MM.1S (cell line): ENCODE measurements around the gene PANX1.

Experiments used
- EZH2 ChIP-seq: fragments of 300-600 bp; sonication (generic); optimal IDR thresholded peaks from 2 replicates; pipeline ENCODE3; 2017; ENCODE audit warnings: low read depth, mild to moderate bottlenecking, antibody characterized with exemption, low read length, mixed read lengths
- EZH2phosphoT487 ChIP-seq: fragments of 300-600 bp; sonication (generic); IDR thresholded peaks from 2 replicates; pipeline ENCODE4 v1.6.1; 2018; ENCODE audit warnings: antibody characterized with exemption, low read length
- TF ChIP-seq, protein P1 (sequence below): fragments of 300-600 bp; sonication (generic); IDR thresholded peaks from 2 replicates; pipeline ENCODE4 v1.5.1; 2016; ENCODE audit warnings: antibody characterized with exemption, low read length, mixed read lengths

DNA sequence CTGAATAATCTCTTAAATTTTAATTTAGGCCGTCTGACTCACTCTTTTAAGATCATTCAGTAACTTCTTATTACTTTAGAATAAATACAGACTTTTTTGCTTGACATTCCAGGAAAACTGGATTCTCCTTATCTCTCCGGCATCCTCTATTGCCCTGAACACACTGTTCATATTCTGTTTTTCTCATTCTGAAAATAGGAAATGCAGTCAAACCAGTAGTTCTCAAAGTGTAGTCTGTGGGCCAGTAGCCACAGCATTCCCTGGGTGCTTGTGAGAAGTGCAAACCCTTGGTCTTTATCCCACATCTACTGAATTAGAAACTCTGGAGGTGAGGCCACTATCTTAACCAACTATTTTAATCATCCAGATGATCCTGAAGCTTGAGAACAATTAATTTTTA lies 84.3 kb downstream of the PANX1 start:
- TF ChIP-seq, protein P1, sequence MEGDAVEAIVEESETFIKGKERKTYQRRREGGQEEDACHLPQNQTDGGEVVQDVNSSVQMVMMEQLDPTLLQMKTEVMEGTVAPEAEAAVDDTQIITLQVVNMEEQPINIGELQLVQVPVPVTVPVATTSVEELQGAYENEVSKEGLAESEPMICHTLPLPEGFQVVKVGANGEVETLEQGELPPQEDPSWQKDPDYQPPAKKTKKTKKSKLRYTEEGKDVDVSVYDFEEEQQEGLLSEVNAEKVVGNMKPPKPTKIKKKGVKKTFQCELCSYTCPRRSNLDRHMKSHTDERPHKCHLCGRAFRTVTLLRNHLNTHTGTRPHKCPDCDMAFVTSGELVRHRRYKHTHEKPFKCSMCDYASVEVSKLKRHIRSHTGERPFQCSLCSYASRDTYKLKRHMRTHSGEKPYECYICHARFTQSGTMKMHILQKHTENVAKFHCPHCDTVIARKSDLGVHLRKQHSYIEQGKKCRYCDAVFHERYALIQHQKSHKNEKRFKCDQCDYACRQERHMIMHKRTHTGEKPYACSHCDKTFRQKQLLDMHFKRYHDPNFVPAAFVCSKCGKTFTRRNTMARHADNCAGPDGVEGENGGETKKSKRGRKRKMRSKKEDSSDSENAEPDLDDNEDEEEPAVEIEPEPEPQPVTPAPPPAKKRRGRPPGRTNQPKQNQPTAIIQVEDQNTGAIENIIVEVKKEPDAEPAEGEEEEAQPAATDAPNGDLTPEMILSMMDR: no peak
- TF ChIP-seq EZH2phosphoT487 (no peak), EZH2 (no peak)
